ENCODE measurements around the gene FKBP1A.

DNA sequence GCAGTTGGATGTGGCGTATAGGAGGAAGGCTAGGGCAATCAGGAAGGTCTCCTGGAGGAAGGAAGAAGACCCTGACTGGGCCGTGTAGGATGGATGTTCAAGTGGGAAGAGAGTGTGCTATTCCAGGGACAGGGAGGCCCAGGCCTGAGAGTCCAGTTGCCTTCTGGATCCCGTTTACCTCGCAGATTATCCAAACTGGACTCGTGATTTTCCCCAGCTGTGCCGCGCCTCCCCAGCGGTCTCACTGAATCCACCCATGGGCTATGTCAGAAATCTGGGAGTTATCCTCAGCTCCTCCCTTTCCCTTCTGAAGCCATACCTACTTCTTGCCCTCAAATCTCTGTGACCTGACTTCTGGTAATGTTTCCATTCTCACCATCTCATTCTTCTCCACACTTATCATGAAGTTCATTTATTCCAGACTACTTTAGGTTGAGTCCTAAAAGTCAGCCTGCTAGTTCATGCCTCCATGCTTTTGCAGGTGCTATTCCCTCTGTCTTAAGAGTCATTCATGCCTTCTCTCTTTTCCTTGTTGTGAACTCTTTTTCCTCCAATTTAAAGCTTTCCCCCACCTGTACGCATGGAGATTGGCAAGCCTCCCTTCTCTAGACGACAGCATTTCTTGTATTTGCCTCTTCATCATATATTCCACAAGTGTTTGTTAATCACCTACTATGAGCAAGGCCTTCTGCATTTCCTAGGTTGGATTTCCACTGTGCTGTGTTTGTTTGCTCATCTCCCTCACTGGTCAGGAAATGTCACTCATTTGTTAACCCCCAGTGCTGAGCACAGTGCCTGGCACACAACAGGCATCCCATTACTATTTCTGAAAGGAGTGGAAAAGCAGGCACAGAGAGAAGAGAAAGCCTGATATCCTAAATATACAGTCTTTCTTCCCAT is 66.6 kb downstream of the FKBP1A start:
- TF ChIP-seq POLR2A (IDR thresholded peaks at IDR 0.05) = no peak
- TF ChIP-seq, protein P1, sequence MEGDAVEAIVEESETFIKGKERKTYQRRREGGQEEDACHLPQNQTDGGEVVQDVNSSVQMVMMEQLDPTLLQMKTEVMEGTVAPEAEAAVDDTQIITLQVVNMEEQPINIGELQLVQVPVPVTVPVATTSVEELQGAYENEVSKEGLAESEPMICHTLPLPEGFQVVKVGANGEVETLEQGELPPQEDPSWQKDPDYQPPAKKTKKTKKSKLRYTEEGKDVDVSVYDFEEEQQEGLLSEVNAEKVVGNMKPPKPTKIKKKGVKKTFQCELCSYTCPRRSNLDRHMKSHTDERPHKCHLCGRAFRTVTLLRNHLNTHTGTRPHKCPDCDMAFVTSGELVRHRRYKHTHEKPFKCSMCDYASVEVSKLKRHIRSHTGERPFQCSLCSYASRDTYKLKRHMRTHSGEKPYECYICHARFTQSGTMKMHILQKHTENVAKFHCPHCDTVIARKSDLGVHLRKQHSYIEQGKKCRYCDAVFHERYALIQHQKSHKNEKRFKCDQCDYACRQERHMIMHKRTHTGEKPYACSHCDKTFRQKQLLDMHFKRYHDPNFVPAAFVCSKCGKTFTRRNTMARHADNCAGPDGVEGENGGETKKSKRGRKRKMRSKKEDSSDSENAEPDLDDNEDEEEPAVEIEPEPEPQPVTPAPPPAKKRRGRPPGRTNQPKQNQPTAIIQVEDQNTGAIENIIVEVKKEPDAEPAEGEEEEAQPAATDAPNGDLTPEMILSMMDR (IDR thresholded peaks at IDR 0.05) = no peak
